NK-92 (cell line): Measurements from ENCODE around the gene IQCF2.
"Not testable (repeated sequence)": the region's sequence is repeated elsewhere in the genome, so short reads cannot be mapped to it uniquely, and the experiment has no call there.

Experiments used
- DNase-seq: peaks from one replicate; lab custom pipeline; 2025; ENCODE audit not compliant: unreplicated experiment; lab: John Stamatoyannopoulos, UW

The IQCF2 gene

GRCh38 chr3:51876186-51876585 lies 14.8 kb downstream of the IQCF2 start:
- no peak for DNase-seq

- no peak for DNase-seq
Measured at GRCh38 chr3:51879937-51880336, 18.5 kb downstream of the IQCF2 start.

DNA sequence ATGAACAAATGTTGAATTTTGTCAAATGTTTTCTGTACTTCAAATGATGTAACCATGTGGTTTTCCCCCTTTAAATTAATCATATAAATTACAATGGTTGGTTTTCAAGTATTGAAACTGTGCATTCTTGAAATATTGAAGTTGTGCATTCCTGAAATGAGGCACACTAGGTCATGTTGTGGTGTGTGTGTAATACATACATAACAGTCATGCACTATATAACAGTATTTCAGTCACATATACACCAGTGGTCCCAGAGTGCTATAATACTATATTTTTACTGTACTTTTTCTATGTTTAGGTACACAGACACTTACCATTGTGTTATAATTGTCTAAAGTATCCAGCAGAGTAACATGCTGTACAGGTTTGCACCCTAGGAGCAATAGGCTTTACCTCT lies 25.0 kb downstream of the IQCF2 start:
- DNase-seq = no peak

DNA sequence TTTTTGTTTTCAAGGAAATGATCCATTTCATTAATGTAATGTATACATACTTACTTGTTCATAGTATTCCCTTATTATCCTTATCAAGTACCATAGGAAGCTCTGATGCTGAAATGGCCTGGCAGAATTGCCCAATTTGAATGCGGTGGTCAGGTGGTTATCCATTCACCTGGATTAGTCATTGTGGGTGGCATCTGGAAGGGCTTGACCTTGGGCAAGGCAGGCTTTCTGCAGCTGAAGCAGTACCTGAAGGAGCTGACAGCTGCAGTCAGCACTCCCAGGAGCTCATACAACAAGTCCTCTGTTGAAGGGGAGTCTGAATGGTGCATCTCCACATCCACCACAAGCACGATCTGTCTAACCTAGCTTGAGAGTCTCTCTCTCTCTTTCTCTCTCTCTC lies 26.2 kb downstream of the IQCF2 start:
- DNase-seq = no peak

DNA sequence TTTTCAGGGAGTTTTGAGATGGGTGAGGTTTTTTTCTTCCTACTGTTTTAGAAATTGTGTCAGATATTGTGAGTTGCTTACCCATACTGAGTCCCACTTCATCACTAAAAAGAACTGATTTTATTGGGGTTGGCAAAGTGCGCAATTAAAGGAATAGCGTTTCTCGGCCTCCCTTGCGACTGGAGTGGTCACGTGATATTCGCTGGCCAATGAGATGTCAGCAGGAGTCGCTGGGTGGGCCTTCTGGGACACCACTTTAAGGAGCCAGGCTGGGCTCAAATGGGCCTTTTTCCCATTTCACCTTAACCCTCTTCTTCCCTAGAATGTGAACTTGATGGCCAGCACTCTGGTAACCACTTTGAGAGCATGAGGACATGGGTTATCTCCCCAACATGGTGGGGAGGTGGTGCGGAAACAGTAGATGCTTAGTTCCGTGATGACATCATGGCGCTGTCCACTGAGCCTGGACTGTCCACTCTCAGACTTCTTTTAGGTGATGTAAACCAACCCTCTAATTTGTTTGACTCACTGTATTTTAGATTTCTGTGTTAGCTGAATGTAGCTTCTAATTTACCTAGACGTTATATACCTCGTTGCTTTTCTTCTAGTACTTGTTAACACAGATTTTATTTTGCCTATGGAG lies 27.2 kb downstream of the IQCF2 start:
- no peak for DNase-seq

- DNase-seq = no peak
Measured at GRCh38 chr3:51891242-51892039, 30.0 kb downstream of the IQCF2 start.

DNA sequence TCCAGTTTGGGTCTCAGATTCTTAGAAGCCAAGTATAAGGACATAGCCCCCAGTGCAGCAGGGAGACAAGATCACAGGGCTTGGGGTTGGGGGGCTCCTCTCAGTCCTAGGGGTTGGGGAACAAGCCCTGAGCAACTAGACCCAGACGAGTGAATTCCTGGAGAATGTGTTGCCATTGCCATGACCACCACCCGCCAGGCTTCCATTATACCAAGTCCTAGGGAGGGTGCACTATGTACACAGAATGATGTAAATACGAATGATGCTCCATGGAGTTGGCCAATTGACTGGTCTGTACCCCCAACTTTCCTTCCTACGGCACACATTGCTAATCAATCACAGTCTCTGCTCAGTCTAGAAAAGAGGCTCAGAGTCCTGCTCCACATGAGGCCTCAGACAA lies 33.0 kb downstream of the IQCF2 start:
- no peak for DNase-seq

DNA sequence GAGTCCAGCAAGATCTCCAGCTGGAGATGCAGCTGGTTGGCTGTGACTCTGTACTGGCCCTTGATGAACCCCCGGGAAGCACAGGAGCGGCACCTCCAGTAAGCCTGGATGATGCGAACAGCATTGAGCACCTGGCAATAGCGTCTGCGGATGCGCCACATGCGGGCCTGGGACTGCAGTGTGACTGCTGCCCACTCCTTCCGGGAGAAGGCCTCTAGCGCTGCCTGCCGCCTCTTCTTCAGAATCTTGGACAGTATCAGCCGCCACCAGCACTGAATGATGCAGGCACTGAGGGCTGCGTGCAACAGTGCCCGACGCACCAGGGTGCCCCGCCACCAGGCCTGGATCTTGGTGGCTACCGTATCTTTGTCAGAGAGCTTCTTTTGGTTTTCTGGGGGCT lies 33.5 kb downstream of the IQCF2 start:
- no peak for DNase-seq

- DNase-seq = no peak
Measured at GRCh38 chr3:51896607-51897305, 35.3 kb downstream of the IQCF2 start.

DNA sequence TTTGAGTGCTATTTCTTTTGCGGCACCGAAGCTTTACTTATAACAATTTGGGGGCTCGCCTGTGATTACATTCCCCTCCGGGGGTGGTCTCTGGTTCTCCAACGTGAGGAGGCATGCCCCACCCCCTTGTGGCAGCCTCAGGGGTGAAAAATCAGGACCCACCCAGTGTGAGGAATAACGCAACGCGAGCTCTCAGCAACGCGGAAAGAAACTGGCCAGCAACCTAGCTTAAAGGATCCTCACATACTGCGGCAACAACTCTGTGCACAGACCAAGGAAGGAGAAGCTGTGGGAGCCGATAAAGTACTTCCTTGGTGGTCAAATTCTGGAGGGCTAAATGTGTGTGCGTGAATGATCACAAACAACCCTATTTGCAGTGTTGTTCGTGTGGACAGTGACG lies 36.0 kb downstream of the IQCF2 start:
- DNase-seq = no peak

GRCh38 chr3:51900043-51900442 lies 38.6 kb downstream of the IQCF2 start:
- DNase-seq = not testable (repeated sequence)

DNA sequence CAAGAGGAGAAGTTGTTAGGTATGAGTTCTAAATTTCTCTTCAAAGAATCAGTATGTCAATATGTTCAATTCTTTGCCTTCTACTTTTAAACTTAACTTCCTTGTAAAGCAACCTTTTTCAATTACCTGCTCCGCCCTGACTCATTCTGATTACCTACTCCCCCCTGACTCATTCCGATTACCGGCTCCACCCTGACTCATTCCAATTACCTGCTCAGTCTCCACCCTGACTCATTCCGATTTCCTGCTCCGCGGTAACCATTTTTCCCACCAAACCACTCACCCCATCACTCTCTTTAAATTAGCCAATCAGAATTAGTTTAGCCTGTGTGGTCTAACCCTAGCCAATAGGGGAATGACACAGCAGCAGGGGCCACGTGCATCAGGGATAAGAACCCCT lies 40.9 kb downstream of the IQCF2 start:
- not testable (repeated sequence) for DNase-seq

GRCh38 chr3:51904034-51904823 lies 42.8 kb downstream of the IQCF2 start:
- no peak for DNase-seq

DNA sequence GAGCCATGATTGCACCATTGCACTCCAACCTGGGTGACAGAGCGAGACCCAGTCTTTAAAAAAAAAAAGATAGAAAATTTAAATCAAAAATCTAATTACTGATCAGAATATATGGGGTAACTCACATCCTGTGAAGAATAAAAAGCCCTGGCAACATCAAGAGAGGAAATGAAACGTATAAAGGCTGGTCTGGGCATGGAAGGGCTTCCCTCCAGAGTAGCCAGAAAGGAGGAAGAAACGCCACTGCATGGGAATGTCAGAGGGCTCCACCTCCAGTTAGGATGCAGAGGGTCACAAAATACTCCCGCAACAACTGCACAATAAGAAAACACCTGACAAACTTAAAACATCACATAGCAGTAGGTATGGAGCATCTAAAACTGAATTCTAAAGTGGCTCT lies 46.6 kb downstream of the IQCF2 start:
- DNase-seq = no peak
